ENCODE results near the gene PCDHB10. TPM values are rescaled to one million over a fixed set of nuclear protein-coding genes. Genes with fewer than 3 reads are reported as not detected.

PCDHB10 gene
- not detected in 5 replicates for total RNA-seq (2022; extraction: Qiagen RNA extraction; ENCODE audit: low read depth)

GRCh38 chr5:141192110-141192725 lies at the start of gene PCDHB10:
Gene PCDHB10 (plus strand): TSS chr5:141192353. CDS start chr5:141192553, 200 bp downstream.

GRCh38 chr5:141149812-141150211 lies 42.3 kb upstream of the PCDHB10 start, which contains the start of gene PCDHB6:
Gene PCDHB6 (plus strand): TSS chr5:141150057. CDS start chr5:141150258, 201 bp downstream.

DNA sequence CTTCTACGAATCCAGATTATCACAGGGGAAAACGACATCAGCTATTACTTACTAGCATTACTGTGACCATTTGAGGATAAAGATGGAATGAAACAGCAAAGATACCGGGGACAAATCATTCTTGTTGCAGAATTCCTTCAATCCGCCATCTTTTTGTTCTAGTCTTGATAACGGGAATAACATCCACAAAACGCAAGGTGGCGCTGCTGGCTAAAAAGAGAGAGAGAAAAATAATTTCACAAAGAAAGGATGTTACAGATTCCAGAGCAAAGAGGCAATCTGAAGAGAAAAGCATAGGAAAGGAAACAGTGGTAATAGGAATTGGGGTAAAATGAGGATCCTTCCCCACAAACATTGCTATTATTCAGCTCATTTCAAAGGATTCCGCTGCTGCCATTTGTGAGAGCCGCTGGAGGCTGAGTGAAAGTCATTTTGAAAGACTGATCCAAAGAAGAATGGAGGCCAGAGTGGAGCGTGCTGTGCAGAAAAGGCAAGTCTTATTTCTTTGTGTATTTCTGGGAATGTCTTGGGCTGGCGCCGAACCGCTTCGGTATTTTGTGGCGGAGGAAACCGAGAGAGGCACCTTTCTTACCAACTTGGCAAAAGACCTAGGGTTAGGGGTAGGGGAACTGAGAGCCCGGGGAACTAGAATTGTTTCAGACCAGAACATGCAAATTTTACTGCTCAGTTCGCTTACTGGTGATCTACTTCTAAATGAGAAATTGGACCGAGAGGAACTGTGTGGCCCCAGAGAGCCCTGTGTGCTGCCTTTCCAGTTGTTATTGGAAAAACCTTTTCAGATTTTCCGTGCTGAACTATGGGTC lies 19.6 kb upstream of the PCDHB10 start, which contains the start of gene PCDHB7:
Gene PCDHB7, plus strand, starts transcription at position 264 of the 824 bp plus-strand sequence. Its CDS starts 192 bp downstream, at position 456.

DNA sequence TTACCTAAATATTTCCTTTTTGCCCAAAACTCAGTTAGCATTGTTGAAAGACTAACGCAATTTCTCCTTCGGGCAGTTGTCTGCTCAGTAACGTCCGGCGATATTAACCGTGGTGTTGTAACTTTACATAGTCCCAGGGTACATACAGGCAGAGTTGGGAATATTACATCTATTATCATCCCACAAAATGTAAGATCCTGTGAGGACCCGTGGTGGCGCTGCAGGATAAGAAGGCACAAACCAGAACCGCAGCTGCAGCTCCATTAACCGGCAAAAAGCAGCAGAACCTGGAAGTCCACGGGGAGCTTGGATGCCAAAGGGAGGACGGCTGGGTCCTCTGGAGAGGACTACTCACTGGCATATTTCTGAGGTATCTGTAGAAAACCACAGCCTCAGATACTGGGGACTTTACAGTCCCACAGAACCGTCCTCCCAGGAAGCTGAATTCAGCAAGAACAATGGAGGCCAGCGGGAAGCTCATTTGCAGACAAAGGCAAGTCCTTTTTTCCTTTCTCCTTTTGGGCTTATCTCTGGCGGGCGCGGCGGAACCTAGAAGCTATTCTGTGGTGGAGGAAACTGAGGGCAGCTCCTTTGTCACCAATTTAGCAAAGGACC lies 14.5 kb upstream of the PCDHB10 start, which contains the start of gene PCDHB8:
Gene PCDHB8, plus strand, starts transcription at position 214 of the 615 bp plus-strand sequence. Its CDS starts 245 bp downstream, at position 459.

DNA sequence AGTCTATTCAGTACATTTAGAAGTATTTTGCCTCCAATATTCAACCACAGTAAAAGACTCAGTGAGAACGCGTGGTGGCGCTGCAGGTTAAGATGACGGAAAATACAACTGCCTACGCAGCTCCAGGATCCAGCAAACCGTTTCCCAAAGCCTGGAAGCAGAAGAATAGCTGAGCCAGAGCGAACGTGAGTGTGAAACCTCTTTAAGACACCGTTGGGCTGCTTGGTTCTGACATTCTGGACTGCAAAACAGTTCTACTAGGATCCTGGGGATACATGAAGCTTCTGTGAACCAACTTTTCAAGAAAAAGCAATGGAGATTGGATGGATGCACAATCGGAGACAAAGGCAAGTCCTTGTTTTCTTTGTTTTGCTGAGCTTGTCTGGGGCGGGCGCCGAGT lies 9.9 kb upstream of the PCDHB10 start, which contains the start of gene PCDHB16:
Gene PCDHB16, plus strand, starts transcription at position 140 of the 400 bp plus-strand sequence. Its CDS starts 173 bp downstream, at position 313.

DNA sequence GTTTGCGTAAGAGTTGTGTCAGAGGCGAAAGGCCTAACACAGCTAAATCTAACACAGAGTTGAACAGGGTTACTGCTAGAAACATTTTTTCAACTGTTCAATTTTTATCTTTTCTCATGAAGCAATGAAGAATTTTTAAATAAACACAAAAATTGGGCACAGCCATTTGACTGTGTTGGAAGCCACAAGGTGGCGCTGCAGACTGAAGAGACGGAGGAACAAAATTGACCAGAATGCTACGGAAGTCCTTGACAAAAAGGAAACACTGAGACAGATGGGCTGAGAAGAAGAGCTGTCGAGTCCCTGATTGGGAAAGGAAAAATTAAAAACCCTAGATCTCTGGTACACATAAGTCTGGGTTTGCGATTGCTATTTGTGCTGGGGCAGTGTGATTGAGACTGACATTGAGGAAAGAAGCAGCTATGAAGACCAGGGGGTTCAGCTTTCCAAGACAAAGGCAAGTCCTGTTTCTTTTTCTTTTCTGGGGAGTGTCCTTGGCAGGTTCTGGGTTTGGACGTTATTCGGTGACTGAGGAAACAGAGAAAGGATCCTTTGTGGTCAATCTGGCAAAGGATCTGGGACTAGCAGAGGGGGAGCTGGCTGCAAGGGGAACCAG lies 5.1 kb upstream of the PCDHB10 start, which contains the start of gene PCDHB9:
Gene PCDHB9, plus strand, starts transcription at position 265 of the 616 bp plus-strand sequence. Its CDS starts 158 bp downstream, at position 423.

GRCh38 chr5:141199359-141200235 lies 7.4 kb downstream of the PCDHB10 start, which contains the start of gene PCDHB11:
Gene PCDHB11 (plus strand): TSS chr5:141199627. CDS start chr5:141199775, 148 bp downstream.

DNA sequence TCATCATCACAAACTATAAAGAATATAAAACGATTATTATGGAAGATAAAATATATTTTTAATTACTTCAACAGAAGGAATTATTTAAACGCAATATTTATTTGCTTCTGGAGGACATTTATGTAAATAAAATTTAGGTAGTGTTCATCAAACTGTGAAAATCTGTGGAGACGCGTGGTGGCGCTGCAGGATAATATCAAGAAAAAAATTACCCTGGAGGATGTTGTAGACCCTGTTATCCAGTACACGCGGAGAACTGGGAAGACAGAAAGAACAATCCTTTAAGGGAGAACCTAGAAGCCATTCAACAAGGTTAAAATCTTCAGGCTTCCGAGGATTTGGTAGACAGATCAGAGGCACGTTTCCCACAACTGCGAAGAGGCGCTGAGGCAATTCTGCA lies 16.3 kb downstream of the PCDHB10 start, which contains the start of gene PCDHB12:
Gene PCDHB12, plus strand, starts transcription at position 242 of the 400 bp plus-strand sequence. CDS start 189 bp downstream, outside the sequence.

GRCh38 chr5:141213656-141214339 lies 21.6 kb downstream of the PCDHB10 start, which contains the start of gene PCDHB13:
Gene PCDHB13 (plus strand): TSS chr5:141213919. CDS start chr5:141214124, 205 bp downstream.

GRCh38 chr5:141223112-141223783 lies 31.1 kb downstream of the PCDHB10 start, which contains the start of gene PCDHB14:
Gene PCDHB14 (plus strand): TSS chr5:141223343. CDS start chr5:141223506, 163 bp downstream.

Other genes starting within 250 kb of the PCDHB10 start
- gene PCDHAC2, start 225.9 kb upstream of the PCDHB10 start, total RNA-seq (2022; extraction: Qiagen RNA extraction; ENCODE audit: low read depth): 3.3 to 7.4 TPM (median 4.4 TPM) in 5 replicates
- not detected in 5 replicates for gene PCDHB1, start 141.0 kb upstream of the PCDHB10 start, total RNA-seq (2022; extraction: Qiagen RNA extraction; ENCODE audit: low read depth)
- 2.7 to 4.5 TPM (median 3.1 TPM) in 5 replicates for gene PCDHB2, start 97.7 kb upstream of the PCDHB10 start, total RNA-seq (2022; extraction: Qiagen RNA extraction; ENCODE audit: low read depth)
- 0.09 TPM in 1 of 5 replicates, not detected in the others for gene PCDHB3, start 91.9 kb upstream of the PCDHB10 start, total RNA-seq (2022; extraction: Qiagen RNA extraction; ENCODE audit: low read depth)
- gene PCDHB4, start 70.5 kb upstream of the PCDHB10 start, total RNA-seq (2022; extraction: Qiagen RNA extraction; ENCODE audit: low read depth): 0.06 to 0.12 TPM (median 0.09 TPM) in 4 of 5 replicates, not detected in the other
- gene PCDHB5, start 57.1 kb upstream of the PCDHB10 start, total RNA-seq (2022; extraction: Qiagen RNA extraction; ENCODE audit: low read depth): 1.2 to 2.1 TPM (median 1.4 TPM) in 5 replicates
- gene PCDHB6, start 42.3 kb upstream of the PCDHB10 start, total RNA-seq (2022; extraction: Qiagen RNA extraction; ENCODE audit: low read depth): 0.62 to 1.1 TPM (median 0.85 TPM) in 5 replicates
- 0.06 TPM in 1 of 5 replicates, not detected in the others for gene PCDHB7, start 19.7 kb upstream of the PCDHB10 start, total RNA-seq (2022; extraction: Qiagen RNA extraction; ENCODE audit: low read depth)
- 0.20 to 0.40 TPM (median 0.37 TPM) in 4 of 5 replicates, not detected in the other for gene PCDHB8, start 14.6 kb upstream of the PCDHB10 start, total RNA-seq (2022; extraction: Qiagen RNA extraction; ENCODE audit: low read depth)
- gene PCDHB16, start 10.0 kb upstream of the PCDHB10 start, total RNA-seq (2022; extraction: Qiagen RNA extraction; ENCODE audit: low read depth): 0.05 to 0.11 TPM (median 0.05 TPM) in 3 of 5 replicates, not detected in the others
- gene PCDHB9, start 5.2 kb upstream of the PCDHB10 start, total RNA-seq (2022; extraction: Qiagen RNA extraction; ENCODE audit: low read depth): not detected in 5 replicates
- 0.05 to 0.20 TPM (median 0.08 TPM) in 4 of 5 replicates, not detected in the other for gene PCDHB11, start 7.3 kb downstream of the PCDHB10 start, total RNA-seq (2022; extraction: Qiagen RNA extraction; ENCODE audit: low read depth)
- not detected in 5 replicates for gene PCDHB12, start 16.4 kb downstream of the PCDHB10 start, total RNA-seq (2022; extraction: Qiagen RNA extraction; ENCODE audit: low read depth)
- 0.06 to 0.20 TPM (median 0.08 TPM) in 4 of 5 replicates, not detected in the other for gene PCDHB13, start 21.6 kb downstream of the PCDHB10 start, total RNA-seq (2022; extraction: Qiagen RNA extraction; ENCODE audit: low read depth)
- 0.11 to 0.13 TPM in 2 of 5 replicates, not detected in the others for gene PCDHB14, start 31.0 kb downstream of the PCDHB10 start, total RNA-seq (2022; extraction: Qiagen RNA extraction; ENCODE audit: low read depth)
- 0.09 to 0.14 TPM in 2 of 5 replicates, not detected in the others for gene PCDHB15, start 53.0 kb downstream of the PCDHB10 start, total RNA-seq (2022; extraction: Qiagen RNA extraction; ENCODE audit: low read depth)
- gene SLC25A2, start 111.7 kb downstream of the PCDHB10 start, total RNA-seq (2022; extraction: Qiagen RNA extraction; ENCODE audit: low read depth): not detected in 5 replicates
- gene TAF7, start 128.4 kb downstream of the PCDHB10 start, total RNA-seq (2022; extraction: Qiagen RNA extraction; ENCODE audit: low read depth): 59.2 to 89.1 TPM (median 72.2 TPM) in 5 replicates
- 0.22 to 0.40 TPM (median 0.30 TPM) in 5 replicates for gene PCDHGA1, start 138.2 kb downstream of the PCDHB10 start, total RNA-seq (2022; extraction: Qiagen RNA extraction; ENCODE audit: low read depth)
- gene PCDHGA2, start 146.4 kb downstream of the PCDHB10 start, total RNA-seq (2022; extraction: Qiagen RNA extraction; ENCODE audit: low read depth): 0.37 to 0.79 TPM (median 0.54 TPM) in 5 replicates
- not detected in 5 replicates for gene PCDHGA3, start 151.5 kb downstream of the PCDHB10 start, total RNA-seq (2022; extraction: Qiagen RNA extraction; ENCODE audit: low read depth)
- gene PCDHGB1, start 157.7 kb downstream of the PCDHB10 start, total RNA-seq (2022; extraction: Qiagen RNA extraction; ENCODE audit: low read depth): 1.1 to 1.9 TPM (median 1.8 TPM) in 5 replicates
- 0.11 to 0.23 TPM (median 0.17 TPM) in 5 replicates for gene PCDHGA4, start 162.7 kb downstream of the PCDHB10 start, total RNA-seq (2022; extraction: Qiagen RNA extraction; ENCODE audit: low read depth)
- gene PCDHGB2, start 167.6 kb downstream of the PCDHB10 start, total RNA-seq (2022; extraction: Qiagen RNA extraction; ENCODE audit: low read depth): 0.11 to 0.17 TPM (median 0.15 TPM) in 3 of 5 replicates, not detected in the others
- gene PCDHGA5, start 171.8 kb downstream of the PCDHB10 start, total RNA-seq (2022; extraction: Qiagen RNA extraction; ENCODE audit: low read depth): 0.09 to 0.21 TPM (median 0.18 TPM) in 5 replicates
- gene PCDHGB3, start 177.9 kb downstream of the PCDHB10 start, total RNA-seq (2022; extraction: Qiagen RNA extraction; ENCODE audit: low read depth): 0.12 to 0.29 TPM (median 0.27 TPM) in 5 replicates
- gene PCDHGA6, start 181.5 kb downstream of the PCDHB10 start, total RNA-seq (2022; extraction: Qiagen RNA extraction; ENCODE audit: low read depth): 0.05 to 0.29 TPM (median 0.20 TPM) in 5 replicates
- 0.77 to 1.0 TPM (median 0.98 TPM) in 5 replicates for gene PCDHGA7, start 190.4 kb downstream of the PCDHB10 start, total RNA-seq (2022; extraction: Qiagen RNA extraction; ENCODE audit: low read depth)
- 0.74 to 1.1 TPM (median 0.90 TPM) in 5 replicates for gene PCDHGB4, start 195.3 kb downstream of the PCDHB10 start, total RNA-seq (2022; extraction: Qiagen RNA extraction; ENCODE audit: low read depth)
- gene PCDHGA8, start 200.3 kb downstream of the PCDHB10 start, total RNA-seq (2022; extraction: Qiagen RNA extraction; ENCODE audit: low read depth): 0.02 to 0.06 TPM (median 0.04 TPM) in 3 of 5 replicates, not detected in the others
- gene PCDHGB5, start 205.6 kb downstream of the PCDHB10 start, total RNA-seq (2022; extraction: Qiagen RNA extraction; ENCODE audit: low read depth): 1.9 to 2.5 TPM (median 2.1 TPM) in 5 replicates
- gene PCDHGA9, start 210.4 kb downstream of the PCDHB10 start, total RNA-seq (2022; extraction: Qiagen RNA extraction; ENCODE audit: low read depth): 0.09 TPM in 1 of 5 replicates, not detected in the others
- 0.07 to 0.12 TPM (median 0.08 TPM) in 4 of 5 replicates, not detected in the other for gene PCDHGB6, start 215.7 kb downstream of the PCDHB10 start, total RNA-seq (2022; extraction: Qiagen RNA extraction; ENCODE audit: low read depth)
- not detected in 5 replicates for gene PCDHGA10, start 220.6 kb downstream of the PCDHB10 start, total RNA-seq (2022; extraction: Qiagen RNA extraction; ENCODE audit: low read depth)
- gene PCDHGB7, start 225.3 kb downstream of the PCDHB10 start, total RNA-seq (2022; extraction: Qiagen RNA extraction; ENCODE audit: low read depth): 0.05 to 0.08 TPM (median 0.06 TPM) in 3 of 5 replicates, not detected in the others
- gene PCDHGA11, start 228.7 kb downstream of the PCDHB10 start, total RNA-seq (2022; extraction: Qiagen RNA extraction; ENCODE audit: low read depth): 0.05 to 0.07 TPM in 2 of 5 replicates, not detected in the others
- gene PCDHGA12, start 238.2 kb downstream of the PCDHB10 start, total RNA-seq (2022; extraction: Qiagen RNA extraction; ENCODE audit: low read depth): not detected in 5 replicates